K562 treated with DMSO at 1 percent for 48 hours (cell line): ENCODE measurements around the gene PRTN3. TPM values are rescaled to one million over a fixed set of nuclear protein-coding genes. Genes with fewer than 3 reads are reported as not detected.

Experiments used
- total RNA-seq: library from RNA; unstranded; fragments of 300-600 nt; gene quantifications from 2 replicates; pipeline ENCODE4 v1.2.3, GENCODE V29; 2022; ENCODE audit warnings: low replicate concordance; ENCODE audit errors: extremely low read depth

The PRTN3 gene, protein sequence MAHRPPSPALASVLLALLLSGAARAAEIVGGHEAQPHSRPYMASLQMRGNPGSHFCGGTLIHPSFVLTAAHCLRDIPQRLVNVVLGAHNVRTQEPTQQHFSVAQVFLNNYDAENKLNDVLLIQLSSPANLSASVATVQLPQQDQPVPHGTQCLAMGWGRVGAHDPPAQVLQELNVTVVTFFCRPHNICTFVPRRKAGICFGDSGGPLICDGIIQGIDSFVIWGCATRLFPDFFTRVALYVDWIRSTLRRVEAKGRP
- total RNA-seq, result not detected in 2 replicates

DNA sequence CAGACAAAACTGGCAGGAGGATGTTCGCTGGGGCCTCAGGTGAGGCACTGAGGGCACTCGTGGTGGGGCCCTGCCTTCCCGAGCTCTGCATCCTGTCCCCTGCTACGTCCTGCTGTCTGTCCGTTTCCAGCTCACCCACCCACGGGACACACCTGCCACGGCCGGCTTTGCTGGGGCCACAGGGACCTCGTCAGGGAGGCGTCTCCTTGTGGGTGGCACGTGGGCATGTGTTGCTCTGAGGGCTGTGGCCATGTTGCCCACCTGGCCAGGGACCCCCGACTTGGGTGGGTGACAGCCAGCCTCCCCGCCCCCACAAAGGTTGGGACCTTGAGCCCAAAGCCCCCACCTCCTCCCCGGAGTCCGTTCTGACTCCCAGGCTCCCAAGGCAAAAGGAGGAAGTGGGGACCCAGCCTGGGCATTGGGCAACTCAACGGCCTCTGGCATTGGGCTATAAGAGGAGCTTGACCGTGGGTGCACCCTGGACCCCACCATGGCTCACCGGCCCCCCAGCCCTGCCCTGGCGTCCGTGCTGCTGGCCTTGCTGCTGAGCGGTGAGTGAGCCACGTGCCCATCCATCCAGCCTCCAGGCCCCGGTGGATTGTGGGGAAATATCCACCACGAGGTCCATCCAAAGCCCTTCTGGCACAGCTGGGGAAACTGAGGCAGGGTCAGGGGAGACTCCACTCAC lies at the start of gene PRTN3:
Gene PRTN3 (plus strand): TSS at position 481 of the 688 bp plus-strand sequence. CDS start 10 bp downstream, at position 491.

GRCh38 chr19:796692-797527 lies 43.9 kb upstream of the PRTN3 start, which contains the start of gene PTBP1:
TSS of gene PTBP1 (plus strand) at chr19:797452. CDS start at chr19:797498, 46 bp downstream.

DNA sequence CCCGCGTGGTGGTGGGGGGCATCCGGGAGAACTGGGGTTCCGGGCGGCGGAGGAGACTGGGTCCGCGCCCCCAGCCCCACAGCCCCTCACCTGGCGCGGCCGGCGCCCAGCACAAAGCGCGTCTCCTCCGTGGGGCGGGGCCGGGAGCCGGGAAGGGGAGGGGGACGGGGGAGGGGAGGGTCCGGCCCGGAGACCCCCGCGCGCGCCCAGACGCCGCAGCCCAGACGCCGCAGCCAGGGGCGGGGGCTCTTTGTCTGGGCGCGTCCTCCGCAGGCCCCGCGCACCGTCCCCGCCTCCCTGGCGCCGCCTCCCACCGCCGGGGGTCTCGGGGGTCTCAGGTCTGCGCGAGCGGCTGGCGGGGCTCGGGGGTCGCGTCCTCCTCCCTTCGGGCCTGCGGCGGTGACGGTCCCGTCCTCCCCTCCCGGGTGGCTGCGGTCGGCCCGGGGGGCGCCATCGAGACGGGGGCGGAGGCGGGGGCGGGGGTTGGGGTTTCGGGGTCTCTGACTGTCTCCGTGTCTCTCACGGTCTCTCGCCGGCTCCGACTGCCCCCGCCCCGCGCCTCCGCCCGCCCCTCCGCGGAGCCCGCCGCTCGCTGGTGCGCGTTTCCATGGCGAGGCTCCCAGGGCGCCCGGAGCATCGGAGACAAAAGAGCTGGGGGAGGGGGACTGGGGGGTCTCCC lies 18.8 kb upstream of the PRTN3 start, which contains the start of gene PLPPR3:
Gene PLPPR3 (minus strand): TSS at position 131 of the 679 bp plus-strand sequence. CDS start 396 bp downstream, outside the sequence.

DNA sequence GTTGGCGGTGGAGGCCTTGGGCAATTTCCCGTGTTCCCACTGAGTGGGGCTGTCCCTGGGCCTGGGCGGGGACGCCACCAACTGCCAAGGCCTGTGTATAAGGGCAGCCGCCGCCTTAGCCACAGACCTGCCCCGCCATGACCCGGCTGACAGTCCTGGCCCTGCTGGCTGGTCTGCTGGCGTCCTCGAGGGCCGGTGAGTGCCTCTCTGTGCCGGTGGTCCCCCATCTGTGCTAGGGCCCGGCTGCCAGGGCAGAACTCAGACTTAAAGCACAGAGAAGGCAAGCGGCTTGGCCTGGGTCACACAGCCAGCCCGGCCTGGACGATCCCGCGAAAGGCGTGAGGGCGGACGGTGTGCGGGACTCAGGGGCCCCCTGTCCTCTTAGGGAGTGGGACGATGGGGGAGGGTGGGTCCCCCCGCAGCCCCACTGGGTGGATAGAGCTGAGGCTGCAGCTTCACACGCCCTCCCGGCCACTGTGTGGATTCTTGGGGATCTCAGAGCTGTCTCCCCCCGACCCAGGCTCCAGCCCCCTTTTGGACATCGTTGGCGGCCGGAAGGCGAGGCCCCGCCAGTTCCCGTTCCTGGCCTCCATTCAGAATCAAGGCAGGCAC lies 13.0 kb upstream of the PRTN3 start, which contains the start of gene AZU1:
Gene AZU1 (plus strand): TSS at position 128 of the 612 bp plus-strand sequence. CDS start 10 bp downstream, at position 138.

DNA sequence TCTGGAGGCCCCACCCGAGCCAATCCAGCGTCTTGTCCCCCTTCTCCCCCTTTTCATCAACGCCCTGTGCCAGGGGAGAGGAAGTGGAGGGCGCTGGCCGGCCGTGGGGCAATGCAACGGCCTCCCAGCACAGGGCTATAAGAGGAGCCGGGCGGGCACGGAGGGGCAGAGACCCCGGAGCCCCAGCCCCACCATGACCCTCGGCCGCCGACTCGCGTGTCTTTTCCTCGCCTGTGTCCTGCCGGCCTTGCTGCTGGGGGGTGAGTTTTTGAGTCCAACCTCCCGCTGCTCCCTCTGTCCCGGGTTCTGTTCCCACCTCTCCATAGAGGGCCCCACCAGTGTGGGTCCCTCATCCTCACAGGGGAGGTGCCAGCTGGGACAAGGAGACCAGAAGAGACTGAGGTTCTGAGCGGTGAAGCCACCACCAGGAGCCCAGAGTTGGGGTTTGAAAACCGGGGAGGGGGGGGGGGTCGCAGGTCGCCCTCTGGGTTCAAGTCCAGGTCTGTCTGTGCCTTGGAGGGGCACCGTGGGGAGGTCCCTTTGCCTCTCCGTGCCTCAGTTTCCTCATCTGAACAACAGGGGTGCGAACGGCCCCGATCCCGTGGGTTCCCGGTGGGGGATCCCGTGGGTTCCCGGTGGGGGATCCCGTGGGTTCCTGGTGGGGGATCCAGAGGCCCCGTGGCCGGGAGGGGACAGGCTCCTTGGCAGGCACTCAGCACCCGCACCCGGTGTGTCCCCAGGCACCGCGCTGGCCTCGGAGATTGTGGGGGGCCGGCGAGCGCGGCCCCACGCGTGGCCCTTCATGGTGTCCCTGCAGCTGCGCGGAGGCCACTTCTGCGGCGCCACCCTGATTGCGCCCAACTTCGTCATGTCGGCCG lies 11.6 kb downstream of the PRTN3 start, which contains the start of gene ELANE:
Gene ELANE (plus strand): TSS at position 168 of the 878 bp plus-strand sequence. CDS start 26 bp downstream, at position 194.

DNA sequence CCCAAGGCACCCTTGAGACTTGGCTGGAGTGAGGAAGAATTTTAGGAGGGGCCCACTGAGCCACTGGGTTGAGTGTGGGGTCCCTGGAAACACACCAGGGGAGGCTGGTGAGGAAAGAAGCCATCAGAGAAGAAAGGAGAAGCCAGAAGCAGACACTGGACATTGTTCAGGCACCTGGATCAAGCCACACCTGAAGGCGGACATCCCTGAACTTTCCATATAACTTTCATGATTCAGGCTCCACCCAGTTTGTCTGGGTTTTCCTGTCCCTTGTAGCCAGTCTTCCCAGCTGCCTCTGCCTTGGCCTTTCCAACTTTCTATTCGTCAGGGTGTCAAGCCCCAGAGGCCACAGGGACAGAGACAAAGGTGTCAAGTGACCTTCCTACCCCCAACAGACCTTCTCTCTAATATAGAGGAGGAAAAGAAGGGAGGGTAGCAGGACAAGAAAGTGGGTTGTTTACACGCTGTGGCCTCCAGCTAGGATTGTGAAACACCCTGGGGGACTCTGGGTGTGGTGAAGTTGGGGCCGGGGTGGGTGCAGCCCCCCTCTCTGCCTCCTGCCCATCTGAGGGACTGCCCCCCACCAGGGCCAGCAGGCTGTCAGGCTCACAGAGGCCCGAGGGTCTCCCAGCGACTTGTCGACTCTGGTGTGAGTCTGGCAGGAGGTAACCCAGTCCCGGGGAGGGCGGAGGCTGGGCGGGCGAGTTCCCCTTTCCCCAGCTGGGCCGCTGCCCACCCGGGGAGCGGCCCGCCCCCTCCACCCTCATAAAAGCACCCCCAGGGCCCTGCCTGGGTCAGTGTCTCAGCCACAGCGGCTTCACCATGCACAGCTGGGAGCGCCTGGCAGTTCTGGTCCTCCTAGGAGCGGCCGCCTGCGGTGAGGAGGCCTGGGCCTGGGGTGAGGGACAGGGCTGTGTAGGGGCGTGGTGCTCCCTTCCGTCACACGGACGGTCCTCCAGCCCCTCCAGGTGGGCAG lies 18.4 kb downstream of the PRTN3 start, which contains the start of gene CFD:
Gene CFD (plus strand): TSS at position 797 of the 976 bp plus-strand sequence. CDS start 26 bp downstream, at position 823.

GRCh38 chr19:892894-893689 lies 52.3 kb downstream of the PRTN3 start, which contains the start of the genes MED16 and RNU6-9:
TSS of gene MED16 (minus strand) at chr19:893187. CDS start at chr19:891131, 2,056 bp downstream.
TSS of gene RNU6-9 (plus strand) at chr19:893484.

Other genes with a start within 250 kb of the PRTN3 start
- gene POLRMT, start 207.5 kb upstream of the PRTN3 start, total RNA-seq, result 676 TPM in 1 of 2 replicates, not detected in the other
- not detected in 2 replicates for gene FGF22, start 201.1 kb upstream of the PRTN3 start, total RNA-seq
- gene RNF126, start 177.8 kb upstream of the PRTN3 start, total RNA-seq, result 251 TPM in 1 of 2 replicates, not detected in the other
- not detected in 2 replicates for gene FSTL3, start 164.6 kb upstream of the PRTN3 start, total RNA-seq
- not detected in 2 replicates for gene PRSS57, start 145.5 kb upstream of the PRTN3 start, total RNA-seq
- not detected in 2 replicates for gene PALM, start 132.1 kb upstream of the PRTN3 start, total RNA-seq
- gene MISP, start 89.9 kb upstream of the PRTN3 start, total RNA-seq, result not detected in 2 replicates
- 250 TPM in 1 of 2 replicates, not detected in the other for gene PTBP1, start 43.5 kb upstream of the PRTN3 start, total RNA-seq
- gene PLPPR3, start 19.0 kb upstream of the PRTN3 start, total RNA-seq, result not detected in 2 replicates
- gene AZU1, start 13.2 kb upstream of the PRTN3 start, total RNA-seq, result not detected in 2 replicates
- not detected in 2 replicates for gene ELANE, start 11.3 kb downstream of the PRTN3 start, total RNA-seq
- not detected in 2 replicates for gene CFD, start 18.7 kb downstream of the PRTN3 start, total RNA-seq
- gene MED16, start 52.2 kb downstream of the PRTN3 start, total RNA-seq, result not detected in 2 replicates
- gene RNU6-9, start 52.5 kb downstream of the PRTN3 start, total RNA-seq, result not detected in 2 replicates
- gene R3HDM4, start 72.2 kb downstream of the PRTN3 start, total RNA-seq, result not detected in 2 replicates
- not detected in 2 replicates for gene KISS1R, start 76.3 kb downstream of the PRTN3 start, total RNA-seq
- not detected in 2 replicates for gene ARID3A, start 85.0 kb downstream of the PRTN3 start, total RNA-seq
- not detected in 2 replicates for gene WDR18, start 143.3 kb downstream of the PRTN3 start, total RNA-seq
- not detected in 2 replicates for gene GRIN3B, start 159.4 kb downstream of the PRTN3 start, total RNA-seq
- 230 TPM in 1 of 2 replicates, not detected in the other for gene TMEM259, start 180.1 kb downstream of the PRTN3 start, total RNA-seq
- not detected in 2 replicates for gene RNU6-2, start 180.5 kb downstream of the PRTN3 start, total RNA-seq
- not detected in 2 replicates for gene CNN2, start 185.6 kb downstream of the PRTN3 start, total RNA-seq
- gene ABCA7, start 199.1 kb downstream of the PRTN3 start, total RNA-seq, result 154 TPM in 1 of 2 replicates, not detected in the other
- gene ARHGAP45, start 226.2 kb downstream of the PRTN3 start, total RNA-seq, result 355 TPM in 1 of 2 replicates, not detected in the other